ENCODE data around the gene ERBB2. TPM values are rescaled to one million over a fixed set of nuclear protein-coding genes. Genes with fewer than 3 reads are reported as not detected.

Gene ERBB2
- total RNA-seq, 1 experiment from 2014 or later, result 216 TPM

GRCh38 chr17:39652587-39653315 lies 47.1 kb upstream of the ERBB2 start:
- Histone ChIP-seq H3K18ac (ENCODE audit: insufficient read length, low read depth, low read length) (no peak overlapping the region), H3K79me1 (ENCODE audit: insufficient read depth, low read depth, low read length, poor library complexity, severe bottlenecking) (no peaks in the 10 kb centered on the region), H2BK12ac (ENCODE audit: insufficient read length, low read depth, low read length) (no peak overlapping the region), H3K56ac (ENCODE audit: insufficient read length, low read depth, low read length) (no peak overlapping the region), H3K79me2 (ENCODE audit: insufficient read depth, low read length) (no peaks in the 10 kb centered on the region), H2BK120ac (ENCODE audit: low read depth, low read length, poor library complexity, severe bottlenecking) (no peak overlapping the region), H3K4ac (ENCODE audit: low read depth, low read length) (no peak overlapping the region), H2AFZ (ENCODE audit: low read length) (no peak overlapping the region), H3K9ac (ENCODE audit: extremely low read depth, insufficient read length, low read length) (no peak overlapping the region), H3K4me1 (ENCODE audit: insufficient read depth, low read length) (peaks cover 9% of the 10 kb centered on the region; the same call in 1 of the 2 replicates), H2BK15ac (ENCODE audit: low read depth, low read length) (no peak overlapping the region), H3K14ac (ENCODE audit: insufficient read depth, low read length) (0 out of 2 replicates have a peak overlapping the region, but pooled peaks have one; percentile 25), H2BK20ac (ENCODE audit: low read depth, low read length, poor library complexity, severe bottlenecking) (no peak overlapping the region), H3K4me2 (ENCODE audit: insufficient read depth, insufficient read length, low read length) (no peak overlapping the region), H4K8ac (replicated peaks; ENCODE audit: insufficient read length, low read depth, low read length) (no peak overlapping the region), H2BK5ac (ENCODE audit: insufficient read length, low read length) (no peak overlapping the region), H3K27ac (ENCODE audit: insufficient read length, low read depth, low read length) (no peak overlapping the region), H2AK5ac (ENCODE audit: insufficient read length, low read length) (no peak overlapping the region), H3K23ac (ENCODE audit: insufficient read length, low read depth, low read length) (no peak overlapping the region), H4K91ac (ENCODE audit: insufficient read length, low read depth, low read length) (no peak overlapping the region), H3K27me3 (ENCODE audit: insufficient read depth, low read length) (no peaks in the 10 kb centered on the region), H3K23me2 (ENCODE audit: insufficient read length, low read depth, low read length, poor library complexity, severe bottlenecking) (no peaks in the 10 kb centered on the region), H3T11ph (ENCODE audit: low read length) (no peak overlapping the region), H3K9me3 (ENCODE audit: control insufficient read depth, low read depth, low read length) (no peaks in the 10 kb centered on the region), H4K20me1 (ENCODE audit: control insufficient read depth, insufficient read depth, insufficient read length) (no peaks in the 10 kb centered on the region), H4K5ac (ENCODE audit: insufficient read length, low read depth, low read length) (no peak overlapping the region)
- Mint-ChIP-seq H3K27me3 (ENCODE audit: low read depth) (no peaks in the 10 kb centered on the region), H3K36me3 (ENCODE audit: insufficient read depth in 1 of 3, low read depth in 3 of 3) (peaks cover 0 to 21% (median 4%) of the 10 kb centered on the region in 3 experiments; a peak in 6 of 7 replicates), H3K27ac (peak overlapping the region; percentile 90 to 95 (median 91)), H3K4me1 (peaks cover 31 to 61% of the 10 kb centered on the region in 2 experiments), H3K9me3 (no peaks in the 10 kb centered on the region), H3K4me3 (peak overlapping the region; percentile 14 to 41; a peak in 3 of 5 replicates)
- TF ChIP-seq CTCF (conservative IDR thresholded peaks at IDR 0.05), result no peak; the same call in 2 of the 3 replicates
- DNase-seq, result peak; percentile 81
- WGBS (ENCODE audit: extremely low coverage, insufficient read length, low lambda C conversion rate), result no CpG with 5 or more reads among the region's 7 CpGs
